Kidney (tissue), 14 donors: Measurements from ENCODE around the gene NSFL1C. TPM values are rescaled to one million over a fixed set of nuclear protein-coding genes. Genes with fewer than 3 reads are reported as not detected.

Source experiments
- DNase-seq, 5 donors: peaks; one replicate each; pipeline ENCODE4 v3.0.0-alpha.2; 2013 to 2020
- FAIRE-seq: peaks from 2 replicates; lab custom pipeline; 2012; peaks lifted over from hg19 to GRCh38; lab: Jason Lieb, UNC
- H3K27ac ChIP-seq, 2 donors: one replicate each; pipeline ENCODE4 v1.7.0; 2013; ENCODE audit warnings: low read depth in 2 of 2, low read length in 2 of 2, inconsistent platforms in 1 of 2
- H3K27me3 ChIP-seq: one replicate; pipeline ENCODE4 v1.7.1; 2013; ENCODE audit warnings: low read length, inconsistent platforms; ENCODE audit not compliant: control insufficient read depth, insufficient read depth
- H3K36me3 ChIP-seq, 3 donors: one replicate each; pipeline versions ENCODE4 v1.7.0 to v1.7.1; 2013; ENCODE audit warnings: low read length in 3 of 3, control low read depth in 1 of 3, inconsistent platforms in 1 of 3; ENCODE audit not compliant: insufficient read depth in 3 of 3, control insufficient read depth in 2 of 3
- H3K4me1 ChIP-seq, 3 donors: one replicate each; pipeline versions ENCODE4 v1.7.0 to v1.7.1; 2013; ENCODE audit warnings: low read length in 3 of 3, inconsistent platforms in 1 of 3, low read depth in 1 of 3; ENCODE audit not compliant: control insufficient read depth in 2 of 3, insufficient read depth in 2 of 3
- H3K4me3 ChIP-seq, 3 donors: one replicate each; pipeline versions ENCODE4 v1.7.0 to v1.8.1; 2013; ENCODE audit warnings: low read length in 3 of 3, control low read depth in 1 of 3, inconsistent platforms in 1 of 3
- H3K9ac ChIP-seq, 3 donors: one replicate each; pipeline versions ENCODE4 v1.7.0 to v1.7.1; 2013; ENCODE audit warnings: low read length in 3 of 3, control low read depth in 1 of 3, inconsistent platforms in 1 of 3
- H3K9me3 ChIP-seq, 3 donors: one replicate each; pipeline versions ENCODE4 v1.7.0 to v1.7.1; 2013; ENCODE audit warnings: low read length in 3 of 3, control low read depth in 1 of 3, inconsistent platforms in 1 of 3; ENCODE audit not compliant: control insufficient read depth in 2 of 3, insufficient read depth in 1 of 3
- intact Hi-C: fragments of 100-400 bp; cut with DNase I; formaldehyde crosslinking; loops from one replicate; pipeline ENCODE4 v1.11.1; 2022
- polyA plus RNA-seq: library from polyadenylated mRNA; stranded (reverse); fragments of 350-450 nt; fragmentation: Illumina TruSeq; extraction: RNeasy Lipid Tissue Mini Kit (QIAGEN cat#74804); gene quantifications from one replicate; pipeline ENCODE4 v1.2.3, GENCODE V29; 2014; ENCODE audit warnings: low read depth, low replicate concordance; ENCODE audit not compliant: insufficient read depth
- total RNA-seq: library from RNA; stranded (reverse); fragmentation: NEBNext Ultra II Directional; extraction: Animal tissue kit (Norgen Biotek cat#: 25700); gene quantifications from one replicate; pipeline ENCODE4 v1.2.1, GENCODE V29; 2021
- TF ChIP-seq, protein P1 (sequence below): IDR thresholded peaks from 3 replicates; pipeline ENCODE4 v1.5.1; 2012; ENCODE audit warnings: mild to moderate bottlenecking, moderate library complexity, borderline replicate concordance; ENCODE audit not compliant: insufficient read depth; ENCODE audit errors: extremely low read depth
- donor health status: control.
- donor health status: control.
- donor health status: control.
- donor health status: control.
- donor health status: control.
- donor health status: DM: yes; HTN: yes; CAD: no.
- donor health status: Normal renal cell carcinoma (clear cell type).

Gene NSFL1C
- total and polyA plus RNA-seq, 2 donors from 2014 or later: 76.1 to 78.2 TPM

DNA sequence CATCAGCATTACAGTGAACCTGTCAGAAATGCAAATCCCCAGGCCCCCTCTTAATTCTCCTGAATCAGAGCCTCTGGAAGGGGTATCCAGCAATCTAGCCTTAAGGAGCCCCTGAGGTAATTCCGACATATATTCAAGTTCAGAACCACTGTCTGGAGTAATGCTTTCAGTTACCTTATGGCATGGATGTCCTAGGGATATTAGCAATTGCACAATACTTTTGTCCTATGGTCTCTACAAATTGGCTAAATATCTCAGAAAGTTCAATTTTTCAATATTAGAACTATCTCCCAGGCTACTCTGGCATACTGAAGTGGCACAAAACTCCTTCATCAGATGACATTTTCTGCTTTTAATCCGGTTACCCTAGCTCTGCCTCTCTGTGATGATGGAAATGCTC, 6.4 kb downstream of the NSFL1C start:
- no peak overlapping the region for H3K9ac ChIP-seq
- peaks cover 5 to 51% (median 27%) of the 10 kb centered on the region in 3 donors for H3K36me3 ChIP-seq
- H3K27me3 ChIP-seq: no peaks in the 10 kb centered on the region
- no peak for DNase-seq
- no peaks in the 10 kb centered on the region for H3K9me3 ChIP-seq
- TF ChIP-seq, protein P1, sequence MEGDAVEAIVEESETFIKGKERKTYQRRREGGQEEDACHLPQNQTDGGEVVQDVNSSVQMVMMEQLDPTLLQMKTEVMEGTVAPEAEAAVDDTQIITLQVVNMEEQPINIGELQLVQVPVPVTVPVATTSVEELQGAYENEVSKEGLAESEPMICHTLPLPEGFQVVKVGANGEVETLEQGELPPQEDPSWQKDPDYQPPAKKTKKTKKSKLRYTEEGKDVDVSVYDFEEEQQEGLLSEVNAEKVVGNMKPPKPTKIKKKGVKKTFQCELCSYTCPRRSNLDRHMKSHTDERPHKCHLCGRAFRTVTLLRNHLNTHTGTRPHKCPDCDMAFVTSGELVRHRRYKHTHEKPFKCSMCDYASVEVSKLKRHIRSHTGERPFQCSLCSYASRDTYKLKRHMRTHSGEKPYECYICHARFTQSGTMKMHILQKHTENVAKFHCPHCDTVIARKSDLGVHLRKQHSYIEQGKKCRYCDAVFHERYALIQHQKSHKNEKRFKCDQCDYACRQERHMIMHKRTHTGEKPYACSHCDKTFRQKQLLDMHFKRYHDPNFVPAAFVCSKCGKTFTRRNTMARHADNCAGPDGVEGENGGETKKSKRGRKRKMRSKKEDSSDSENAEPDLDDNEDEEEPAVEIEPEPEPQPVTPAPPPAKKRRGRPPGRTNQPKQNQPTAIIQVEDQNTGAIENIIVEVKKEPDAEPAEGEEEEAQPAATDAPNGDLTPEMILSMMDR: no peak
- no peak overlapping the region for H3K27ac ChIP-seq
- intact Hi-C loops: no loop called here
- no peak overlapping the region for H3K4me3 ChIP-seq
- peaks cover 0 to 7% (median 3%) of the 10 kb centered on the region in 3 donors for H3K4me1 ChIP-seq
- FAIRE-seq: no peak

DNA sequence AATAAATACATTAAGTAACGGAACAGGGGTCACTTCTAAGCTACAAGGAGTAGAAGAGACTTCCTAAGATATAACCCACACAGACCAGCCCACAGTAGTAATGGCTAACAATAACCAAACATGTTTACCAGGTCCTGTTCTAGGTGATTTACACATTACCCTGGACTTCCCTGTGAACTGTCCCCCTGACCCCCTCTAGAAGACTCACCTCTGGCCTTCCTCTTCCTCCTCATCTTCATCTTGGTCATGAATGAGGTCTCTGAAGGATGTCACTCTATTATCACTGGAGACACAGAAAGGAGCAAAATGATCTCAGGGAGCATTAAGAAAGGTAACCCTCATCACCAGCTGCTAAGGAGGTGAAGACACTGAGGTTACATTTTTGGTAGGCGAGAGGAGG, 8.7 kb downstream of the NSFL1C start:
- no peak for FAIRE-seq
- no peaks in the 10 kb centered on the region for H3K27me3 ChIP-seq
- H3K9me3 ChIP-seq: no peaks in the 10 kb centered on the region
- no peak overlapping the region for H3K4me3 ChIP-seq
- TF ChIP-seq, protein P1: no peak
- intact Hi-C loops: no loop called here
- no peak for DNase-seq
- H3K9ac ChIP-seq: no peak overlapping the region
- H3K4me1 ChIP-seq: no peaks in the 10 kb centered on the region
- no peak overlapping the region for H3K27ac ChIP-seq
- H3K36me3 ChIP-seq: peaks cover 17 to 64% (median 40%) of the 10 kb centered on the region in 3 donors

DNA sequence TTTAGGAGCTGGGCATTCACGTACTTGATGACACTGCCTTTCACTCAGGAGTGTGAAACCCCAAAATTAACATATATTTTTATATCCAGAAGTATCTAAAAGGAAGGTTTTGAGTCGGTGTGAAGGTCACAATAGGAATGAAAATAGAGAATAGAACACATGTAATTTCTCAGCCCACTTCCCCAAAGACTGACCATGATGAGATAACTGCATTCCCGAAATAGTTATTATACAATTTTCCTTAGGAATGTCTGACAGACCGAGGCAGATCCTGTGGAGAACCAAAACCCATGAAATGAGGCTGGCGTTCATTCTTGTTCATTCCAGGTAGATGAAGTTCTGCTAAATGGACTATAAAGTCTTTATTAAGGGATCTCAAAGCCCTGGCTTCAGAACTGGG, 10.3 kb downstream of the NSFL1C start:
- H3K27ac ChIP-seq: no peak overlapping the region
- FAIRE-seq: no peak
- H3K27me3 ChIP-seq: no peaks in the 10 kb centered on the region
- peaks cover 33 to 81% (median 54%) of the 10 kb centered on the region in 3 donors for H3K36me3 ChIP-seq
- peaks cover 3 to 7% (median 5%) of the 10 kb centered on the region in 3 donors for H3K9me3 ChIP-seq
- intact Hi-C loops: no loop called here
- TF ChIP-seq, protein P1: no peak
- H3K4me1 ChIP-seq: no peaks in the 10 kb centered on the region
- DNase-seq: peak in 1 of 5 donors; percentile 12
- no peak overlapping the region for H3K9ac ChIP-seq
- H3K4me3 ChIP-seq: no peak overlapping the region
